Stimulated activated CD8-positive, alpha-beta memory T cell treated with anti-CD3 and anti-CD28 coated beads, Interleukin-7, amount 100 ng/mL, for 1 hour (primary cell): ENCODE results near the gene WDSUB1.

Source experiments
- DNase-seq, 2 donors: peaks; one replicate each; pipeline ENCODE4 v3.0.0-alpha.2; 2020; ENCODE audit warnings: low read depth in 2 of 2

WDSUB1 gene

DNA sequence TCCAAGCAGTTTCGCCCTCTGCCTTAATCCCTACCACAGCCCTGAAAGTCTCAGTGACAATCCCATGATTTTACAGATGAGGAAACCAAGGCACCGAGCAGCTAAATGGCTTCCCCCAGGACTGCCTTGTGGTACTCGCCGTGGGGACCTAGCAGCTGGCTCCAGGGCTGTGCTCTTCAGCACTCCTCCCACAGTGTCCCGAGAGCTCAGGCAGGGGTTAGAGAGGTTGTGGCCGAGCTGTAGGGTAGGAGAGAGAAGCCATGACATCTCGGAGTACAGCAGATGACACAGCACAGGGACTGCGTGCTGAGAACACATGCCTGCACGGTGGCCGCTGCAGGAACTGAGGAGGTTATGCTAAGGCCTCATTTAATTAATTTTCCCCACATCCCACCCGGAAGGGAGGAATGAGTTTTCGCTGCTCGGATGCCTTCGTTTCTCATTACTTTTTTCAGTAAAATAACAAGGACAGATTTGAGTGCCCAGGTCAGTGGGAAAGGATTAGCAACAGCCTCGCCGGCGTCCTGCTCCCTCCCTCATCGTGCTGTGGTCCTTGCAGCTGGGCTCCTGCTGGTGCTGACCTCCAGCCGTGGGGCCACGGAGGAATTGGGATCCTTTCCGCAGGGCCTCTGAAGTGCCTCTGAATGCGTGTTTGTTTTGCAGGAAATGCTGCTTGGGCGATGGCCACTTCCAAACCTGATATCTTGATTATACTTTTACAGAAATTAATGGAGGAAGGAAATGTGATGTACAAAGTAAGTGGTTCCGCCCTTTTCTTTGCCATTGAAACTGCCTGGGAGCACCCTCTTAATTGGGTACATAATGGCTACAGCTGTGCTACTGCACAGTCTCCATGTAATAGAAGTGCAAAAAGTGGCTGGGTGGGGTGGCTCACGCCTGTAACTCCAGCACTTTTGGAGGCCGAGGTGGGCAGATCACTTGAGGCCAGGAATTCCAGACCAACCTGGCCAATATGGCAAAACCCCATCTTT, 61.2 kb downstream of the WDSUB1 start:
- no peak for DNase-seq

GRCh38 chr2:159224061-159224813, 62.3 kb downstream of the WDSUB1 start:
- no peak for DNase-seq

GRCh38 chr2:159219394-159219998, 67.0 kb downstream of the WDSUB1 start:
- no peak for DNase-seq

GRCh38 chr2:159218389-159218788, 68.1 kb downstream of the WDSUB1 start:
- no peak for DNase-seq

DNA sequence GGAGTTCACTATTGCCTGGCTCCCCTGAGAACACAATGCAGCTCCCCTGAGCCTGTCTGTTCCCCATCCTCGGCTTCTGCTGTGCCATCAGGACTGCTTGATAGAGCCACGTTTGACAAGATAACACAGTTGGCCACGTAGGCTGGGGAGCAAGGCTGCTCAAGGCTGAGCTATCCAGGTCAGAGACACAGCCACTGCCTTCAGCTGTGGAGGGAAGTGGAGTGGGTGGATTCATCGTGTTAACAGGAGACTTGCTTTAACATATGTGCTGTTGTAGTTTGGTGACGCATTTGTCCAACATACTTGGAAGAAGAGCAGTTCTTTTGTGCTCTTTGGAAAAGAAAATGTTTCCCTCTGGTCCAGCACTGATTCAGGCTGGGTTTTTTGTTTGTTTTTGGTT, 68.8 kb downstream of the WDSUB1 start:
- DNase-seq = no peak

- no peak for DNase-seq
Observed at GRCh38 chr2:159215116-159215515, 71.4 kb downstream of the WDSUB1 start.

DNA sequence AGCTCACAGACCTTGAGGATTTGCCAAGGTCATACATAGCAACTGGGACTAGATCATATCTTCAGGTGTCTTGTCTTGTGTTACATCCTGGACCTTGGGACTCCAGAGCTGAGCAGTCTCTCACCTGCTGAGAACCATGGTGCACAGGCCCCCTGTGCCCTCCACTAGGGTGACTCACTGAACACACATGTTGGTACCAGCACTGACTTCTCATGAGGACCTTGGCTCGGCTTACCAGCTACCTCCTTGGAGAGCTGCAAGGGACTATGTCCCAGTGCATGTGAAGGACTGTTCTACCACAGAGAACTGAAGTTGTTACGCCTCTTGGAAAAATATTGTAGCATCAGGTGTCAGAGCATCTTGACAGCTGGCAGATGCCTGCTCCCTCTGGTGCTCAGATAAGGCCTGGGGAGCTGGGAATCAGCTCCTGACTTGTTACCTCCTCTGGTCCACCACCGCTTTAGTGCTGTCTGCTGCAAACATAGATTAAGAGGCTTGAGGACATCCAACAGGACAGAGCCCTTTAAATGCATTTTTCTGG, 72.1 kb downstream of the WDSUB1 start:
- no peak for DNase-seq

GRCh38 chr2:159213296-159213695, 73.2 kb downstream of the WDSUB1 start:
- no peak for DNase-seq

- DNase-seq = no peak
Observed at GRCh38 chr2:159211447-159212396, 74.8 kb downstream of the WDSUB1 start.

- peak in 1 of 2 donors; percentile 19 for DNase-seq
Observed at GRCh38 chr2:159209341-159210306, 76.9 kb downstream of the WDSUB1 start.

DNA sequence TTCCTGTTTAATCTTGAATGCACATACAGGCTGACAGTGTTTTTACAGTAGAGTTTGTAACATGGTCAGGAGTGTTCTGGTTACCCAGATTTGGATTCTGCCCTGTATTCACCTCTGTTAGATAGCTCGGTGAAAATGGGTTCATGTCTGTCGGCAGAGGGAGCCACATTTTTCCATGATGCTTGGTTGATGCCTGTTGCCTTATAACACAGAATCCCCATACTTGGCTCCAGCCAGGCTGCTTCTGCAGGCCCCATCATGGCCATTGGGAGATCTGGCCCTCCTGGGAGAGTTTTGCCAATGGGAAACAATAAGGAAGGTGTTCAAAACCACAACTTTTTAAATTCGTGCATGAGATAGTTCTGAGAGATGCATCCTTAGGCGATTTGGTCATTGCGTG, 78.1 kb downstream of the WDSUB1 start:
- DNase-seq = no peak

DNA sequence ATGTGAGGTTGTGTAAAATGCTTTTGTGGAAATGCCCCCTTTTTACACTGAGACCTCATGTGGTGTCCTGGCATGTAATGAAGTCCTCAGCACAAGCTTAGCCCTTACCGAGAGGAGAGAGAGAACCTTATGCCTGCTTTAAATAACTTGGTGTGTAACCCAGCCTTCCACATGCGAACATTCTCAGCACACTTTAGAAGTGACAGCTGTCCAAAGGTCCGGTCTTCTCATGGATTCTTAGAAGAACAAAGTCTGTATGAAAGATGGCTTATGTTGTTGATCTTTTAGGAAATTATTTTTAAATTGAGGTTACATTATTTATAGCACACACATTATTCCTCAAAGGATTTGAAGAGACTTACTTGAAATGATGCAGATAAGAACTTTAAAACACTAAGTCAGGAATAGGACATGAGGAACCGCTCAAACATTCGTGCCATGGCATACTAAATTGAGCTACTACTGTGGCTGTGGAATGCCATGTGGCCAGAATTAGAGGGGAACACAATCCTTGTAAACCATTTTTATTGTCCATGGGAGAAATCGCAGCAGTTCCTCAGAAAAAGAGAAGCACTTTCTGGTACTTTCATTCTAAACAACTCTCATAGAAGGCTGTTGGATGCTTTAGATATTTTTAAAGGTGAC, 79.6 kb downstream of the WDSUB1 start:
- no peak for DNase-seq

- no peak for DNase-seq
Observed at GRCh38 chr2:159204381-159205144, 81.9 kb downstream of the WDSUB1 start.

GRCh38 chr2:159202568-159203071, 83.9 kb downstream of the WDSUB1 start:
- DNase-seq = no peak

DNA sequence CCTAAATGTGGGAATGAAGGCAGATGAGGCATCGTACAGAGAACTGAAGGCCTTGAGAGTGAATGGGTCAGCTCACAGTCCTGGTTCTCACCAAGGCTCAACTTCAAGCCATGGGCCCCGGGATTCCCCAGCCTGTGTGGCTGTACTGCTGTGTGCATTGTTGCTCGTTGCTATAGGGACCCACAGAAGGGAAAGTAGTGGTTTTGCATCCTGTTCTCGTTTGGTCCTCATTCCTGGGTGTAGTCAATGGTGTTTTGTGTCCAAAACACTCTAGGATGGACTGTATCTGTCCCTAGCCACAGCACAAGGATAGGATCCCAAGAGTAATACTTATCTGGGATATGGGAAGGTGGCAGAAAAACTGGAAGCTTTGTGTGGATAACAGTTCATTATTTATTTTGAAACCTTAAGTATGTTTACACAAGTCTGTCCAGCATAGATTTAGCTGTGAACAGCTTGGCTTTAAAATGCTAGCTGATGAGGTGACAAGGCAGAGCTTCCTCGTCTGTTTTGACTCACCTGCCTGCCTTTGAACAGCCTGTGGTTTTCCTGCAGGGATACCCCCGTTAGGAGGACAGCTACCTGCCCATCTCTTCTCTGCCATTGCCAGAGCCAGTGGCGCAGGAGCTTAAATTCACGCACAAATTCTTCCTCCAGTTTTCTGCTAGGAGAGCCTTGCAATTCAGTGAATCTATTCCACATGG, 85.0 kb downstream of the WDSUB1 start:
- DNase-seq = no peak

DNA sequence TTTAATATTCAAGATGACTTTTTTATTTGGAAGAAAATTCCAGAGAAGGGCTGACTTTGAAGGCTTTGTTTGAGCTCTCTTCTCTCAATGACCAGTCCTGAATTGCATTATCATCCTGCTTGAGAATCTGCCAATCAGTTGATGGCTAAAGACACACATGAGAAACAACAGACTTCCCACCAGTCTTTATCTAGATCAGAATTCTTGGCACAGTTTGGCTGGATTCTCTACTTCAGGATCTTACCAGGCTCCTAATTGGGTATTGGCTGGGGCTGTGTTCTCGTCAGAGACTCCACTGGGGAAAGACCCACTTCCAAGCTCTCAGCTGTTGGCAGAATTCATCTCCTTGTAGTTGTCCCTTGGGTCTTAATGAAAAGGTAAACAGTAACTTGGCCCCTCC, 86.0 kb downstream of the WDSUB1 start:
- no peak for DNase-seq

DNA sequence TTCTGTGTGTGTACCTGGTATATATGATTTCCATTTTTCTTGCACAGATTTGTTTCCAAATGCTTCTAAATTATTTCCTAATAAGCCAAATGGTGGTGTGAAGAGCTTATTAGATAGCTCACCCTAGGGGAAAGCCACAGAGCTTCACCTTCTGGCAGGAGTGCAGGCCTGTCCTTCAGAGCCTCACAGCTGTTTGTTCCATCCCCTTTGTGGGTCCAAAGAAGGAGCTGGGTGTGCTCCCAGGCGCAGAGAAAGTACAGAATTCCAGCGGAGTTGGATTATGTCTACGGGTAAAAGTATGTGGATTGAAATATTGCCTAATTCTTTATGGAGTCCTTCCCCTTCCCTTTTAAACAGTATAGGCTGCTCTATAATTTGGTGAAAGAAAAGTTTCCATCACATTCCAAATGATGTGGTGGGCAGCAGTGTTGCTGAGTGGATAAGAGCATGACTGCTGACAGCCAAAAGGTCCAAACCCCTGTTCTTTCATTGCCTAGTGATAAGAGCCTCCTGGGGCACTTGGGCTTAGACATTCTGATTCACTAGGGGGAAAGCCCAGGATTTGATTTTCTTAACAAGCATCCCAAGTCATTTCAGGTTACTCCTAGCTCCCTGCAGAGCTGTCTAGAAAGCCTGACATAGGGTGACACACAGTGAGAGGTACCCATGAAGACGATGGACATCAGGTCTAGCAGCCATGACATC, 86.6 kb downstream of the WDSUB1 start:
- no peak for DNase-seq
